Frontal cortex (tissue), 4 donors: ENCODE data around the gene MARCKSL1. TPM values are rescaled to one million over a fixed set of nuclear protein-coding genes. Genes with fewer than 3 reads are reported as not detected.
A peak's percentile ranks its signal among the peaks of the same experiment; 100 is the strongest.

Experiments
- DNase-seq, 2 donors: peaks; one replicate each; pipeline ENCODE4 v3.0.0; 2012; ENCODE audit warnings: low spot score in 2 of 2
- FAIRE-seq: peaks from 2 replicates; lab custom pipeline; 2012; peaks lifted over from hg19 to GRCh38; lab: Jason Lieb, UNC
- total RNA-seq: library from RNA; depleted of rRNA; stranded (reverse); fragments of >200 nt; gene quantifications from one replicate; pipeline ENCODE4 v1.2.3, GENCODE V29; 2014
- donor health status: control.
- donor health status: control.
- donor health status: control.

The MARCKSL1 gene
- total RNA-seq, 1 donor from 2014 or later, result 373 TPM

DNA sequence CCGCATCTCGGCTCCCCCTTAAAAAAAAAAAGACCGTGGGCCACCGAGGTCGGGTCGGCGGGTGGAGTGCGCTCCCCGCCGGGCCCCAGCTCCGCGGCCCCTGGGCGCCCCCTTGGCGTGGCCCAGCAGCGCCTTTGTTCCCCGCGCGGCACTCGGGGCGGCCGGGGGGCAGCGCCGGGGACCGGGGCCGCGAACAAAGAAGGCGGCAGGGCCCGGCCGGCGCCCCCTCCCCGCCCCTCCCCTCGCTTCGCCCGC, 571 bp downstream of the MARCKSL1 start:
- FAIRE-seq (no peak), DNase-seq (no peak)

DNA sequence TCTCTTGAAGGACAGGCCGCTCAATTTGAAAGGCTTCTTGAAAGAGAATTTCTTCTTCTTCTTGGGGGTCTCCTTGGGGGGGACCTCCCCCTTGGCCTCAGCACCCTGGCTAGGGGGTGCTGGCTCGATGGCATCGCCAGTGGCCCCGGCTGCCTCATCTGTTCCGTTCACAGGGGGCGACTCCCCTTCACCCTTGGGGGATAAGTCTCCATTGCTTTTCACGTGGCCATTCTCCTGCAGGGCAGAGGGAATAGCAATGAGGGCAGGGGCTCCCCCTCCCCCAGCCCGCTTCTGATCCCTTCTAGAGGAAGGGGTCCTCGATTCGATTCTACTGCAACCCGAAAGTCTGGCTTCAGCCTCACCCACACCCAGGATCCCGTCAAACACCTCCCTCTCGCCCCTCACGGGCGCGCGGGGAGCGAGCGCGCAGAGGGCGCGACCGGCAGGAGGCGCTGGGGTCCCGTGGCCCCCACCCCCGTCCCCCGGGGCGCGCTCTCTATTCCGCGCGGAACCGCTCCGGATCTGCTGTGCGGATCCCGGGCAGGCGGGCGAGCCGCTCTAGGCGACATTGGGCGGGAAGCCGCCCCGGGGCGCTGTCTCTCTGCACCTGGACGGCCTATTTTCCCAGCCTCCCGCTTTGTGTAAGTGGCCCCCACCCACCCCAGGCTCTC, 1.0 kb downstream of the MARCKSL1 start:
- FAIRE-seq (no peak), DNase-seq (peak; percentile 66)

- FAIRE-seq, result no peak
Observed at GRCh38 chr1:32334274-32334861, 1.7 kb downstream of the MARCKSL1 start.

DNA sequence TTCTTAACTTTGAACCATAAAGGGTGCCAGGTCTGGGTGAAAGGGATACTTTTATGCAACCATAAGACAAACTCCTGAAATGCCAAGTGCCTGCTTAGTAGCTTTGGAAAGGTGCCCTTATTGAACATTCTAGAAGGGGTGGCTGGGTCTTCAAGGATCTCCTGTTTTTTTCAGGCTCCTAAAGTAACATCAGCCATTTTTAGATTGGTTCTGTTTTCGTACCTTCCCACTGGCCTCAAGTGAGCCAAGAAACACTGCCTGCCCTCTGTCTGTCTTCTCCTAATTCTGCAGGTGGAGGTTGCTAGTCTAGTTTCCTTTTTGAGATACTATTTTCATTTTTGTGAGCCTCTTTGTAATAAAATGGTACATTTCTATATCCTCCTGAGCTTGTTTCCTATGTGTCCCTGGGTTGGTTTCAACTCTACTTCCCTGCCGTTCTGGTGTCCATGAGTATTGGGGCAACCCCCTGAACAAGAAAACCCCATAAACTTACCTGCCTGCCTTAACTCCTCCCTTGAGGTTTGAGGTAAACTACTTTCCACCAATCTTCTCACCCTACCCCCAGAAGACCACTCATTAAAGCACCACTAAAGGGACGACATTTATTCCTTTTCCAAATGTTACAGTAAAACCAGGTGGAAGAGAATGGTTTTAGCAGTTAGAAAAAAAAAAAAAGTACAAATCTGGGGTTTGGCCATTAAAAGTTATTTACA, 2.6 kb downstream of the MARCKSL1 start:
- DNase-seq (no peak), FAIRE-seq (no peak)

More at GRCh38 chr1:32334274-32334861, 1.7 kb downstream of the MARCKSL1 start:
- no peak for DNase-seq

- no peak for FAIRE-seq
- DNase-seq, result no peak
Observed at GRCh38 chr1:32332290-32333079, 3.5 kb downstream of the MARCKSL1 start.

DNA sequence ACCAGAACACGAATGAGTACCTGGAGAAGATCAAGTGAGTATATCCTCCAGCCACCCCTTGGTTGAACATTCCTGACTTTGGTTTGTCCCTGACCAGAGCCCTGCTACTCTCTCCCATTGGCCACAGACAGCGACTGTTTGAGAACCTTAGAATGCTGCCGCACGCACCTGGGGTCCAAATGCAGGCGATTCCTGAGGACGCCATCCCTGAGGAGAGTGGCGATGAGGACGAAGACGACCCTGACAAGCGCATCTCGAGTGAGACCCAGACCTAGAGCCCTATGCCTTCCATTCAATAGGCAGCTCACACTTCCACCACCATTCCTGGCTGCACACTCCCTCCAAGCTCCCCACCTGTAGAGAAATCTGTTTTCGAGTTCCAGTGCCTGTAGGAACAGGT, 4.5 kb downstream of the MARCKSL1 start:
- DNase-seq (no peak), FAIRE-seq (no peak)

DNA sequence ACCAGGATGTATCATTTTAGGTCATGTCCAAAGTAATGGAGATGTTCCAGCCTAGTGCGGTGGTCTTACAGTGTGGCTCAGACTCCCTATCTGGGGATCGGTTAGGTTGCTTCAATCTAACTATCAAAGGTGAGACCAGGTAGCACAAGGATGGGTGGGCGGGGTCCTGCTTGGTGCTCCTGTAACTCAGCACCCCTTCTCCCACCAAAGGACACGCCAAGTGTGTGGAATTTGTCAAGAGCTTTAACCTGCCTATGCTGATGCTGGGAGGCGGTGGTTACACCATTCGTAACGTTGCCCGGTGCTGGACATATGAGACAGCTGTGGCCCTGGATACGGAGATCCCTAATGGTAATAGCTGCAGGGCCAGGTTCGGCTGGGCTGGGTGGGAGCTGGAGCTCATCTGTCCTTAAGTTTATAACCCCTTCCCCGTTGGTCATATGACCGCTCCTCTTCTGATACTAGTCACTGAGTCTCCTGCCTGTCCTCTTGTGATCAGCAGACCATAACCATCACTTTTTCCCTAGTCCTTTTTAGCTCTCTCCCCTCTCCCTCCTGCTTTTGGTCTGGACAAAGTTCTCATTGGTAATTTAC, 5.4 kb downstream of the MARCKSL1 start:
- FAIRE-seq (no peak), DNase-seq (no peak)

DNA sequence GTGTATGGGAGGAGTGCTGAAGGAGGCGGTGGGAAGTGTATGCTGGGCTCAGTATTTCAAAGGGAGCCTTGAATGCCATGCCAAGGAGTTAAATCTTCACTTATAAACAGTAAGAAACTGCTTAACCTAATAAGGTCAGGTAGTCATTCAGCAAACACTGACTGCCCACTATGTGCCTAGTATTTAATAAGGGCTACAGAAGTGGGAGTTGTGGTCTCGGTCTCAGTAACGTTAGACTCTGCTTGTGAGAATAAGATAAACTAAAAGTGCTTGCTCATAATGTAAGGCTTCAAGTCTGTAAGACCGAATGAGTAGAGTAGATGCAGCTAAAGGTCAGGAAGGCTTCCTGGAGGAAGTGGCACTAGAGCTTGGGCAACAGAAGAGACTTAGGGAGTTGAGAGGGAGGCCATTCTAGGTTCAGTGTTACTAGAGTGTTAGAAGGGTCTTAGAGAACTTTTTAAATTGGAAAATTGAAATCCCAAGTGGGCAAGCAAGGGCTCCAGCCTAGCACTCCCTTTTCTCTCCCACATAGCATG, 6.0 kb downstream of the MARCKSL1 start:
- DNase-seq, result no peak
- FAIRE-seq, result no peak

GRCh38 chr1:32327204-32327603, 8.8 kb downstream of the MARCKSL1 start:
- FAIRE-seq, result no peak
- no peak for DNase-seq

DNA sequence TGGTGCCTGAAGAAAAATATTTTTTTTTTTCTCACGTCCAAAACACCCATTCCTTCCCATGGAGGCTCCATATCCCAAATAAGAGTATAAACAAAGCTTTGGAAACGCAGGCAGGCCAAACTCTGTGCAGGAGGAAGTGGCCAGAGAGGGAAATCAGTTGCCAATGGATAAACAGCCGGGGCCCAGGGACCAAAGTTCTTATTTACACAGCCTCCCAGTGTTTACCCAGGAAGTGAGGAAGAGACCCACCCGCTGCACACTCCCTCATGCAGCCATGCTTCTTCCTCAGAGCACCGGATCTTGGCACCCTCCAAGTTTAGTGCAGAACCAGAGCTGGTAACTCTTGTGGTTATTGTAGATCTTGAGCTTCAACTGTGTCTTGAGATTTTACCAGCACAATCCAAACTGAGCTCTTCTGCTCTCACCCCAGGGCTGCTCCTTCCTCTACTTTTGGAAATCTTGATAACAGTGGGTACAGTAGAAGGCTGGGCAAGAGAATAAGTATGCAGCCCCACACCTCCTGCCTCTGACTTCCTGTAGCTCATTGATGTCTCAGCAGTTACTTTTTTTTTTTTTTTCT, 14.2 kb downstream of the MARCKSL1 start:
- FAIRE-seq, result no peak

DNA sequence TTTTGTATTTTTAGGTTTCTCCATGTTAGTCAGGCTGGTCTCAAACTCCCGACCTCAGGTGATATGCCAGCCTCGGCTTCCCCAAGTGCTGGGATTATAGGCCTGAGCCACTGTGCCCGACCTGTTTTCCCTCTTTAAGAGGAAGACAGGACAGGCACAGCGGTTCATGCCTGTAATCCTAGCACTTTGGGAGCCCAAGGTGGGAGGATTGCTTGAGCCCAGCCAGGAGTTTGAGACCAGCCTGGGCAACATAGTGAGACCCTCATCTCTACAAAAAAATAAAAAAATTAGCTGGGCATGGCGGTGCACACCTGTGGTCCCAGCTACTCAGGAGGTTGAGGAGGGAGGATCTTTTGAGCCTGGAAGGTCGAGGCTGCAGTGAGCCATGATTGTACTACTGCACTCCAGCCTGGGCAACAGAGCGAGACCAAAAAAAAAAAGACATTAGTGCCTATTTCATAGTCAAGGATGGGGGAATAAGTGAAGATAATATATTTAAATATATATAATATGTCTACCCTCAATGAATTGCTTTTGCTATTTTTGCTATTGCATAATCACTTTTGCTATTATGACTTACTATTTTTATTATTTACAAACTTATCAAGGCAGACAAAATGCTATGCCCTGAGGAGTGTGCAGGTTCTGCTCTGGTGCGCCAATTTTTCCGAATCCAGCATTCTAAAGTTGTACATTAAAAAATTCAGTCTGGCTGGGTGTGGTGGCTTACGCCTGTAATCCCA, 17.7 kb downstream of the MARCKSL1 start:
- no peak for DNase-seq
- FAIRE-seq, result no peak

More for the DNA sequence above, 14.2 kb downstream of the MARCKSL1 start:
- no peak for DNase-seq

- no peak for FAIRE-seq
- no peak for DNase-seq
Observed at GRCh38 chr1:32316903-32317277, 19.1 kb downstream of the MARCKSL1 start.

DNA sequence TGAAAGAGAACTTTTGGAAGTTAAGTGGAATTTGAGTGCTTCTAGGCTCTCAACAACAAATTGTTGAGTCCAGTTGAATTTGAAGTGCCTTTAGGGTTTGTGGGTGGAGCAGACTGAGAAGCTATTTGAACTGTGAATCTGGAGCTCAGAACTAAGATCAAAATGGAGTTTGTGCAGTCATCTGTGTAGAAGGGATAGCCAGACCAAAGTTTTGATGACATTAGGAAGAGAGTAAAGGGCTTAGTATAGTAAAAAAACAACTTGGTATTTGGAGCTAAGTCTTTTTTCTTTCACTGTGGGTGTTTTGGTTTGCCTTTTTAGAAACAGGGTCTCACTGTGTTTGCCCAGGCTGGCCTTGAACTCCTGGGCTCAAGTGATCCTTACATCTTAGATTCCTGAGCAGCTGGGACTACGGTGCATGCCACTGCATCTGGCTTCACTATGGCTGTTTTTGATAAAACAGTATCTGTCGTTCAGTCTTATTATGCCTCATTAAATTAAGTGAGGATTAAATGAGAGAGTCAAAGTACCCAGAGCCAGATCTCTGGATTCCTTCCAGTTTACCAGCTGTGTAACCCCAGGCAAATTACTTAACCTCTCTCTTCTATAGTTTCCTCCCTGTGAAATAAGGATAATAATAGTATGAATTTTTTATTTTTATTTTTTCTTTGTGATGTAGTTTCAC, 24.2 kb downstream of the MARCKSL1 start:
- no peak for FAIRE-seq
- DNase-seq, result no peak

- no peak for DNase-seq
- FAIRE-seq, result no peak
Observed at GRCh38 chr1:32309960-32310359, 26.1 kb downstream of the MARCKSL1 start.

DNA sequence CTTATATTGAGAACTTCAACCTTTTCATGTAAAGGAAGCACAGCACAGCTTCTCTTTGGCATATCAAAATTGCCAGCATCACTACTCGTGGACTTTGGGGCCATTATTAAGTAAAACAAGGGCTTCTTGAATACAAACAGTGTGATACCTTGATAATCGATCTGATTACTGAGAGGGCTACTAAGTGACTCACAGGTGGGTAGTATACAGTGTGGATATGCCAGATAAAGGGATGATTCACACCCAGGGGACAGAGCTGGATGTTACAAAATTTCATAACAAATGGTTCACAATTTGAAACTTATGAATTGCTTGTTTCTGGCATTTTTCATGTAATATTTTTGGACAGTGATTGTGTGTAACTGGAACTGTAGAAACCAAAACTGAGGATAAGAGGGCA, 28.7 kb downstream of the MARCKSL1 start:
- no peak for FAIRE-seq

GRCh38 chr1:32305310-32305709, 30.7 kb downstream of the MARCKSL1 start:
- no peak for FAIRE-seq
- no peak for DNase-seq

More for the DNA sequence above, 28.7 kb downstream of the MARCKSL1 start:
- DNase-seq, result no peak

DNA sequence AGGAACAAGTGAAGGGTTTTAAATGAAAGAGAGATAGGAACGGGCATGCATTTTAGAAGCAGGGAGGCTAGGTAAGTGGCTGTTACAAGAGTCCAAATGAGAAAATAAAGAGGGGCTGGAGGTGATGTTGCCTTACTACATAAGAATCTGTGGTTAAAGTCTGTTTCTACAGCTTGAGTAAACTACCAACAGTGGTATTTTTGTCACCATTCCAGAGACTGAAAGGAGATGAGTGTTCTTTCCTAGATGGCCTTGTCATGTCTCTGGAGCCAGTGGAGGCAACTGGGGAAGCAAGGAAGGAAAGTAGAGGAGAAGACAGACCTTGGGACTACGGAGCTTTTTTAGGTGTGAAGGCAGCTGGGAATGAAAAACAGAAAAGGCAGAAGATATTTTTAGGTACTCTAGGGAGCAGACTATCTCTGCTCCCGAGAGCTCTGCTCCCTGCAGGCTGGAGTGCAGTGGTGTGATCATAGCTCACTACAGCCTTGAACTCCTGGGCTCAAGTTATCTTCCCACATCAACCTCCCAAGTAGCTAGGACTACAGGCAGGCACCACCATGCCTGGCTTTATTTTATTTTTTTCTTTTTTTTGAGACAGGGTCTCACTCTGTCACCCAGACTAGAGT, 31.9 kb downstream of the MARCKSL1 start:
- no peak for DNase-seq
- no peak for FAIRE-seq

DNA sequence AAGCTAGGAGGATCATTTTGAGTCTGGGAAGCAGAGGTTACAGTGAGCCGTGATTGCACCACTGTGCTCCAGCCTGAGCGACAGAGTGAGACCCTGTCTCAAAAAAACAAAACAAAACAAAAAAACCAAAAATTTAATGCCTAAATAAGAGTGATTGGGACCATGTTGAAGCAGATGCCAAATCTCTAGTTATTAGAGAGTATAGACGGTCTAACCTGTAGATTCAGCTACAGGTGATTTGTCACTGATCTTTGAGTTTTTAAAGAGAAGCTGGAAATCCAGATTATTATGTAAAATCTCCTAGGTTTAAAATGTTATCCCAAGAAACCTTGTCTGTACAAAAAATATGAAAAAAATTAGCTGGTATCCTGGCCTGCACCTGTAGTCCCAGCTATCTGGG, 32.7 kb downstream of the MARCKSL1 start:
- DNase-seq (no peak), FAIRE-seq (no peak)
